ENCODE data around the gene ASGR2. TPM values are rescaled to one million over a fixed set of nuclear protein-coding genes. Genes with fewer than 3 reads are reported as not detected.

ASGR2 gene
- total and polyA plus RNA-seq, 7 donors = 1.0 to 2.4 (median 1.6) TPM; not detected in 4

DNA sequence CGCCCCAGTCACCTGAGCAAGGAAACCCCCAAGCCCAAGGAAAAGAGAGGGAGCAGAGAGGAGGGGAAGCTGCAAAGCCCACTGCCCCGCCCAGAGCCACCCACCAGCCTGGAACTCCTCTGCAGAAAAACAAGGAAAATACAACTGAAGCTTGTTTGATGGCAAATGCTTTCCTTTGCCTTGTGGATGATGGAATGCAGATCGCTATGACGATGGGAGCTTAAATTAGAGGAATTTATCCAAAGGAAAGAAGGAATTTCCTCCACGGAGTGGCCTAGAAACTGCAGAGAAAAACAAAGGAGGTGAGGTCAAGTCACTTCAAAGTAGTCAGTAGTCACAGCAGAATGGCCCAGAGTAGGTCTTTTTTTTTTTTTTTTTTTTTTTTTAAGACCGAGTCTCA lies 31.5 kb upstream of the ASGR2 start:
- no peak overlapping the region for H3K4me3 ChIP-seq
- no peak for TF ChIP-seq POLR2AphosphoS5 (IDR thresholded peaks at IDR 0.05)
- TF ChIP-seq POLR2A (IDR thresholded peaks at IDR 0.05) = no peak
- TF ChIP-seq, protein P1, sequence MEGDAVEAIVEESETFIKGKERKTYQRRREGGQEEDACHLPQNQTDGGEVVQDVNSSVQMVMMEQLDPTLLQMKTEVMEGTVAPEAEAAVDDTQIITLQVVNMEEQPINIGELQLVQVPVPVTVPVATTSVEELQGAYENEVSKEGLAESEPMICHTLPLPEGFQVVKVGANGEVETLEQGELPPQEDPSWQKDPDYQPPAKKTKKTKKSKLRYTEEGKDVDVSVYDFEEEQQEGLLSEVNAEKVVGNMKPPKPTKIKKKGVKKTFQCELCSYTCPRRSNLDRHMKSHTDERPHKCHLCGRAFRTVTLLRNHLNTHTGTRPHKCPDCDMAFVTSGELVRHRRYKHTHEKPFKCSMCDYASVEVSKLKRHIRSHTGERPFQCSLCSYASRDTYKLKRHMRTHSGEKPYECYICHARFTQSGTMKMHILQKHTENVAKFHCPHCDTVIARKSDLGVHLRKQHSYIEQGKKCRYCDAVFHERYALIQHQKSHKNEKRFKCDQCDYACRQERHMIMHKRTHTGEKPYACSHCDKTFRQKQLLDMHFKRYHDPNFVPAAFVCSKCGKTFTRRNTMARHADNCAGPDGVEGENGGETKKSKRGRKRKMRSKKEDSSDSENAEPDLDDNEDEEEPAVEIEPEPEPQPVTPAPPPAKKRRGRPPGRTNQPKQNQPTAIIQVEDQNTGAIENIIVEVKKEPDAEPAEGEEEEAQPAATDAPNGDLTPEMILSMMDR (IDR thresholded peaks at IDR 0.05) = no peak
- TF ChIP-seq EP300 (IDR thresholded peaks at IDR 0.05) = no peak
- no peak for DNase-seq

GRCh38 chr17:7144213-7144612 lies 29.6 kb upstream of the ASGR2 start:
- Histone ChIP-seq H3K27ac (no peak overlapping the region), H3K27me3 (peaks cover 0 to 28% (median 3%) of the 10 kb centered on the region in 3 donors), H3K4me3 (no peak overlapping the region), H3K36me3 (no peaks in the 10 kb centered on the region), H3K4me1 (no peaks in the 10 kb centered on the region), H3K9me3 (no peaks in the 10 kb centered on the region)
- WGBS, 2 donors = 84 to 85% methylated on average over 11 of the region's 11 CpGs
- DNase-seq = no peak
- intact Hi-C loops (cut with DNase I) = no loop called here
- TF ChIP-seq POLR2A (IDR thresholded peaks at IDR 0.05) (no peak), POLR2AphosphoS5 (IDR thresholded peaks at IDR 0.05) (no peak), EP300 (IDR thresholded peaks at IDR 0.05) (no peak)
- TF ChIP-seq, protein P1 (IDR thresholded peaks at IDR 0.05) = no peak

More for the DNA sequence above, 31.5 kb upstream of the ASGR2 start:
- intact Hi-C loops (cut with DNase I) = no loop called here
- H3K4me1 ChIP-seq = no peaks in the 10 kb centered on the region
- peaks cover 0 to 12% (median 2%) of the 10 kb centered on the region in 3 donors for H3K27me3 ChIP-seq
- 71 to 74% methylated on average over 6 of the region's 6 CpGs for WGBS, 2 donors
- H3K36me3 ChIP-seq = no peaks in the 10 kb centered on the region
- H3K27ac ChIP-seq = no peak overlapping the region
- H3K9me3 ChIP-seq = no peaks in the 10 kb centered on the region

GRCh38 chr17:7141824-7142223 lies 27.2 kb upstream of the ASGR2 start:
- Histone ChIP-seq H3K36me3 (no peaks in the 10 kb centered on the region), H3K4me1 (no peaks in the 10 kb centered on the region), H3K9me3 (no peaks in the 10 kb centered on the region), H3K27me3 (peaks cover 3 to 48% (median 18%) of the 10 kb centered on the region in 3 donors), H3K27ac (no peak overlapping the region), H3K4me3 (no peak overlapping the region)
- 19 to 68% methylated on average over 10 of the region's 10 CpGs for WGBS, 2 donors
- DNase-seq = no peak
- intact Hi-C loops (cut with DNase I) = no loop called here
- TF ChIP-seq EP300 (IDR thresholded peaks at IDR 0.05) (no peak), POLR2A (IDR thresholded peaks at IDR 0.05) (no peak), POLR2AphosphoS5 (IDR thresholded peaks at IDR 0.05) (no peak)
- TF ChIP-seq, protein P1 (IDR thresholded peaks at IDR 0.05) = no peak

DNA sequence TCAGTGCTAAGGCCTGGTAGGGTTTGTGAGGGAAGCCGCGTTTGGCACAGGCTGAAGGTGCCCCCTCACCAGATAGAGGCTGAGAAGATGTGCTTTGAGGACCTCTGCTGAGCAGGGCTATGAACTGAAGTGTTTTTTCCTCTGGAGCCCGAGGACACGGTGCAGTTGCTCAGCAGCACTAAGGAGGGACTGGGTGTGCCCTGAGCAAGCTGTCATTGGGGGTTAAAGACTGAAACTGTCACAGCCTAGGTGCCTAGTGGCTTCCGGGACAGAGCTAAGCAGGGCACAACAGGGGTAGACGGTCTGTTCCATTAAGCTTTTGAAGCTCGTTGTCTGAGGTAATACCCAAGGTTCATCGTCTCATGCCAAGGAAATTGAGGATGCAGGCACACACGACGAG lies 24.8 kb upstream of the ASGR2 start:
- WGBS, 2 donors = 28 to 64% methylated on average over 10 of the region's 10 CpGs
- Histone ChIP-seq H3K4me3 (no peak overlapping the region), H3K27me3 (peaks cover 3 to 54% (median 24%) of the 10 kb centered on the region in 3 donors), H3K4me1 (no peaks in the 10 kb centered on the region), H3K9me3 (no peaks in the 10 kb centered on the region), H3K27ac (no peak overlapping the region), H3K36me3 (no peaks in the 10 kb centered on the region)
- DNase-seq = no peak
- intact Hi-C loops (cut with DNase I) = no loop called here
- TF ChIP-seq EP300 (IDR thresholded peaks at IDR 0.05) = no peak
- TF ChIP-seq, protein P1 (IDR thresholded peaks at IDR 0.05) = no peak
- TF ChIP-seq POLR2AphosphoS5 (IDR thresholded peaks at IDR 0.05) = no peak
- TF ChIP-seq POLR2A (IDR thresholded peaks at IDR 0.05) = no peak

DNA sequence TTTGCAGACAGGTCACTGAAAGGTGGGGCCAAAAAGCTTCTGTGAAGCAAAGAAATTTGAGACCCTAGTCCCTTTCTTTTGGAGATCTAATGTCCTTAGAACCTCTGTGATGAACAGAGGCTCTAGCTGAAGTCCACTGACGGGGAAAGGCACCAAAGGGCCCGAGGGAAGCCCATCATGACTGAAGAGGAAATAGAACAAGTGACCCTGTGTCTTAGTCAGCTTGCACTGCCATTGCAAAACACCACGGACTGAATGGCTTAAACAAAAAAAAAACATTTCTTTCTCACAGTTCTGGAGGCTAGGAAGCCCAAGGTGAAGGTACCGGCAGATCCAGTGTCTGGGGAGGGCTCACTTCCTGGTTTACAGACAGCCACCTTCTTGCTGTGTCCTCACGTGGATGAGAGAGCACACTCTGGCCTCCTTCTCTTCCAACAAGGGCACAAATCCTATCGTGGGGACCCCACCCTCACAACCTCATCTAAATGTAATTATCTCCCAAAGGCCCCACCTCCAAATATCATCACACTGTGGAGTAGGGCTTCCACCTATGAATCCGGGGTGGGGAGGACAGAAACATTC lies 24.3 kb upstream of the ASGR2 start:
- 56 to 68% methylated on average over 7 of the region's 7 CpGs for WGBS, 2 donors

More for the DNA sequence above, 24.3 kb upstream of the ASGR2 start:
- Histone ChIP-seq H3K27me3 (peaks cover 3 to 55% (median 29%) of the 10 kb centered on the region in 3 donors), H3K4me1 (no peaks in the 10 kb centered on the region), H3K4me3 (no peak overlapping the region), H3K9me3 (no peaks in the 10 kb centered on the region), H3K36me3 (no peaks in the 10 kb centered on the region), H3K27ac (no peak overlapping the region)
- intact Hi-C loops (cut with DNase I) = no loop called here
- DNase-seq = no peak
- TF ChIP-seq POLR2A (IDR thresholded peaks at IDR 0.05) = no peak
